ENCODE measurements around the gene DACH1.

Gene DACH1

DNA sequence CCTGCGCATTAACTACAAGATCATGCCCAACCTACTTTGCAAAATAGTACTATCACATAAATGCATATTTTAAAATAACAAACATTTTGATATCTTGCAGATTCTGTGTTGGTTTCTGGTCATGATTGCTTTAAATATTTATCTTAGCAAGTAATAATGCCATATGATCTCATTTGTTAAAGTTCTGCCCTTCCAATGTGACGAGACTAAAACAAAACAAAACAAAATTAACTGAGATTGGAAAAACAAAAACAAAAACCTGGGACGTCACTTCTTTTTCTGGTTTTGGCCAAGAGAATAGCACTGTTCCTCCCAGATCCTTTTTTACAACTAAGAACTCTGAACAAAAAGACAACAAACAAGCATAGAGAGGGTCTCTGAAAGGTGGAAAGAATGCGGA lies 436.3 kb downstream of the DACH1 start:
- no peak for TF ChIP-seq ZFX (IDR thresholded peaks at IDR 0.05)
- TF ChIP-seq, protein P1, sequence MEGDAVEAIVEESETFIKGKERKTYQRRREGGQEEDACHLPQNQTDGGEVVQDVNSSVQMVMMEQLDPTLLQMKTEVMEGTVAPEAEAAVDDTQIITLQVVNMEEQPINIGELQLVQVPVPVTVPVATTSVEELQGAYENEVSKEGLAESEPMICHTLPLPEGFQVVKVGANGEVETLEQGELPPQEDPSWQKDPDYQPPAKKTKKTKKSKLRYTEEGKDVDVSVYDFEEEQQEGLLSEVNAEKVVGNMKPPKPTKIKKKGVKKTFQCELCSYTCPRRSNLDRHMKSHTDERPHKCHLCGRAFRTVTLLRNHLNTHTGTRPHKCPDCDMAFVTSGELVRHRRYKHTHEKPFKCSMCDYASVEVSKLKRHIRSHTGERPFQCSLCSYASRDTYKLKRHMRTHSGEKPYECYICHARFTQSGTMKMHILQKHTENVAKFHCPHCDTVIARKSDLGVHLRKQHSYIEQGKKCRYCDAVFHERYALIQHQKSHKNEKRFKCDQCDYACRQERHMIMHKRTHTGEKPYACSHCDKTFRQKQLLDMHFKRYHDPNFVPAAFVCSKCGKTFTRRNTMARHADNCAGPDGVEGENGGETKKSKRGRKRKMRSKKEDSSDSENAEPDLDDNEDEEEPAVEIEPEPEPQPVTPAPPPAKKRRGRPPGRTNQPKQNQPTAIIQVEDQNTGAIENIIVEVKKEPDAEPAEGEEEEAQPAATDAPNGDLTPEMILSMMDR (conservative IDR thresholded peaks at IDR 0.05): no peak

DNA sequence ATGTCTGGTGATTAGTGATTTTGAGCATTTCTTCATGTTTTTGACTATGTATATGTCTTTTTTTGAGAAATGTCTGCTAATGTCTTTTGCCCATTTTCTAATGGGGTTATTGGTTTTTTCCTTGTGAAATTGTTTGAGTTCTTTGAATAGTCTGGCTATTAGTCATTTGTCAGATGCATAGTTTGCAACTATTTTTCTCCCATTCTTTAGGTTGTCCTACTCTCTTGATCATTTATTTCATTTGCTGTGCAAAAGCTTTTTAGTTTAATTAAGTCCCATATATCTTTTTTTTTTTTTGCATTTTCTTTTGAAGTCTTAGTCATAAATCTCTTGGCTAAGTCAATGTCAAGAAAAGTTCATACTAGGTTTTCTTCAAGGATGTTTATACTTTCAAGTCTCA lies 449.8 kb downstream of the DACH1 start:
- no peak overlapping the region for H3K27ac ChIP-seq
- TF ChIP-seq ZFX (IDR thresholded peaks at IDR 0.05): no peak
- TF ChIP-seq, protein P1 (conservative IDR thresholded peaks at IDR 0.05): no peak

More for the DNA sequence above, 436.3 kb downstream of the DACH1 start:
- H3K27ac ChIP-seq: no peak overlapping the region

DNA sequence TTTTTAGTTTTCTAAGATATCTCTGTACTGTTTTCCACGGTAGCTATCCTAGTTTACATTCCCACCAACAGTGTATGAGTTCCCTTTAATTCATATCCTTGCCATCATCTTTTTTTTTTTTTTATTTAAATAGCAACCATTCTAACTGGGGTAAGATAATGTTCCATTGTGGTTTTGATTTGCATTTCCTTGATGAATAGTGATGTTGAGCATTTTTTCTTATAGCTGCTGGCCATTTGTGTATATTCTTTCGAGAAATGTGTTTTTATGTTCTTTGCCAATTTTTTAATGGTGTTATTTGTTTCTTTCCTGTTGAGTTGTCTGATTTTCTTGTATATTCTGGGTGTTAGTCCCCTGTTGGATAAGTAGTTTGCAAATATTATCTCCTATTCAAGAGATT lies 454.8 kb downstream of the DACH1 start:
- no peak for TF ChIP-seq ZFX (IDR thresholded peaks at IDR 0.05)
- TF ChIP-seq, protein P1 (conservative IDR thresholded peaks at IDR 0.05): no peak
- no peak overlapping the region for H3K27ac ChIP-seq

DNA sequence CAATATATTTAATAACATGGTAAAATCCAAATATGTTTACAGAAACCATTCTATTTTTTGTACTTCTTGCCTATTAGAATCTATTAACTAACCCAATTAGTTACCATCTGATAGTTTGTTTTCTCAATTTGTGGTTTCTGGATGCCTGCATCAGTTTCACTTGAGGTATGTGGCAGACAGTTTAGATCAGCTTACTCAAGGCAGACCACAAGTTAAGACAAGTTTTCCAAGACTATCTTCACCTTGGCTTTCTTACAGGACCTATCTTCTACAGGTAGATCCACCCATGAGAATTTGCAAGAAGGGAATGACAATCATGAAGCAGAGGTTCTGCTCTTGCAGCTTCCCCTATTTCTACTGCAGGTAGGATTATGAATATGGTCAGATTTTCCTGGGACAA lies 458.6 kb downstream of the DACH1 start:
- no peak overlapping the region for H3K27ac ChIP-seq
- TF ChIP-seq, protein P1 (conservative IDR thresholded peaks at IDR 0.05): no peak
- no peak for TF ChIP-seq ZFX (IDR thresholded peaks at IDR 0.05)

DNA sequence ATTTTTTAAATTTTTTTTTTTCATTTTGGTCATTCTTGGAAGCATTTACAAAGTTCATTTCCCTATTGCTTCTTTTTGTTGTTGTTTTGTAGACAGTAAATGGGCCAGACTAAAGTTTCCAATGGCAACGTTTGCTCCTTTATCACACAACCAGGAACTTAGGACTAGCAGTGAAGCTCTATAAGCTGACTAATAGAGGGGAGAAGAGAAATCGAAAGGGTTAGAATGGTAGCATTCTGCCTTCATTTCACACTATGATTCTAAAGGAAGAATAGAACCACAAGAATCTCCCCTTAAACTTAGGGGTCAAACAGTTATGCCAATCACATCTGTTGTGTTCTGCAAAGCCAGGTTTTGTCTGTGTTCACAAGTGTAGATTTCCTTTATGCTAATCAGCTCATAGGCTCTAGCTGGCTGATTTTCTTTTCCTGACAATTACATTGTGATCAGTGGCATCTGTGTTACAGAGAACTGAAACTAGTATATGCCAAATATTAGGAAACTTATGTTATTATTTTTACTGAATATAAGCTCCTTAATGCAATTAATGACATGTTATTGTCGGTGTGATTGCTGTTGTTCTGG lies 467.3 kb downstream of the DACH1 start:
- TF ChIP-seq ZFX (IDR thresholded peaks at IDR 0.05): no peak
- TF ChIP-seq, protein P1 (conservative IDR thresholded peaks at IDR 0.05): no peak

DNA sequence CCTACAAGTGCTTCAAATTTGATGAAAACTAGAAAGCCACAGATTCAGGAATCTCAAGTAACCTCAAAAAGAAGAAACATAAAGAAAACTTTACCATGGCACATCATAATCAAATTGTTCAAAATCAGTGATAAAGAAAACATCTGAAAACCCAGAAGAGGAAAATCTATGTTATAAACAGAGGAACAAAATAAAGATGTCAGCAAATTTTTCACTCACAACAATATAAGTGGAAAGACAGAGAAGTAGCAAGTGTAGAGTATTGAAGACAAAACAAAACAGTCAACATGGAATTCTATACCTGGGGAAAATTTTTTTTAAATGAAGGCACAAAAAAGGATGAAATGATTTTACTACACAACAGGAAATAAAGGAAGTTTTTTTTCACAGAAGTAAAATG lies 470.9 kb downstream of the DACH1 start:
- no peak overlapping the region for H3K27ac ChIP-seq
- TF ChIP-seq, protein P1 (conservative IDR thresholded peaks at IDR 0.05): no peak
- TF ChIP-seq ZFX (IDR thresholded peaks at IDR 0.05): no peak

More for the DNA sequence above, 467.3 kb downstream of the DACH1 start:
- no peak overlapping the region for H3K27ac ChIP-seq

DNA sequence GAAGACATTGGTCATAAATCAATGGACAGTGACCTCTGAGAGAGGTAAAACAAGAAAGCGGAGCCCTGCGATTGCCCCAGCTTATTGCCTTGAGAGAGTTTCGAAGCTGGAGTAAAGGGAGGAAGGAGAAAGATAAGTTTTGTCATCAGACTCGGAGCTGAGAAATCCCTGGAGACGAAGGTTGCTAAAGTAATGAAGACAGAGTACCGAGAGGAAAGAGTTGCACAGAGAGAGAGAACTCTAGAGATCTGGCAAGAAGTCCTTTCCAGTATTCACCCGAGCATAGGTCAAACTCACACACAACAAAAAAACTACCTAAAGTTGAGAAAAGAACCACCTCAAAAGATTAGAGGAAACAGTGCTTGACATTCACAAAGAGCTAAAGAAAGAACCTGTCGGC lies 472.0 kb downstream of the DACH1 start:
- no peak for TF ChIP-seq ZFX (IDR thresholded peaks at IDR 0.05)
- TF ChIP-seq, protein P1 (conservative IDR thresholded peaks at IDR 0.05): no peak
- H3K27ac ChIP-seq: no peak overlapping the region
